Neural progenitor cell (in vitro differentiated cells): ENCODE data around the gene GALC. TPM values are rescaled to one million over a fixed set of nuclear protein-coding genes. Genes with fewer than 3 reads are reported as not detected.

Source experiments
- DNase-seq: peaks from one replicate; pipeline ENCODE4 v3.0.0-alpha.2; 2016; ENCODE audit warnings: low spot score
- H2AFZ ChIP-seq: fragments of 200-600 bp; sonication (generic); replicated peaks from 2 replicates; pipeline ENCODE4 v1.6.1; 2016; ENCODE audit warnings: antibody characterized with exemption
- H3F3A ChIP-seq: fragments of 200-600 bp; sonication (generic); 2 replicates; pipeline ENCODE4 v1.6.1; 2016; ENCODE audit warnings: antibody characterized with exemption, low read depth
- H3K27ac ChIP-seq: fragments of 200-600 bp; sonication (generic); 2 replicates; pipeline ENCODE4 v1.5.1; 2016; ENCODE audit warnings: mild to moderate bottlenecking
- H3K27me3 ChIP-seq: fragments of 200-600 bp; sonication (generic); 2 replicates; pipeline ENCODE4 v1.6.1; 2016; ENCODE audit warnings: mild to moderate bottlenecking, moderate library complexity
- H3K36me3 ChIP-seq: fragments of 200-600 bp; sonication (generic); 2 replicates; pipeline ENCODE4 v1.5.1; 2016
- H3K4me1 ChIP-seq: fragments of 200-600 bp; sonication (generic); 2 replicates; pipeline ENCODE4 v1.6.1; 2016; ENCODE audit warnings: mixed run types
- H3K4me2 ChIP-seq: fragments of 200-600 bp; sonication (generic); 2 replicates; pipeline ENCODE4 v1.6.1; 2016
- H3K4me3 ChIP-seq: fragments of 200-600 bp; sonication (generic); 2 replicates; pipeline ENCODE4 v1.5.1; 2016
- H3K79me2 ChIP-seq: fragments of 200-600 bp; sonication (generic); 2 replicates; pipeline ENCODE4 v1.6.1; 2016; ENCODE audit warnings: low read depth
- H3K9ac ChIP-seq: fragments of 200-600 bp; sonication (generic); 2 replicates; pipeline ENCODE4 v1.6.1; 2016
- H3K9me3 ChIP-seq: fragments of 200-600 bp; sonication (generic); 2 replicates; pipeline ENCODE4 v1.5.1; 2016; ENCODE audit warnings: low read depth
- H4K20me1 ChIP-seq: fragments of 200-600 bp; sonication (generic); 2 replicates; pipeline ENCODE4 v1.6.1; 2016; ENCODE audit warnings: low read depth
- H3K27ac Mint-ChIP-seq: 3 replicates; pipeline ENCODE4 v1.8.0; 2021; ENCODE audit warnings: mixed read lengths
- H3K27me3 Mint-ChIP-seq: 2 replicates; pipeline ENCODE4 v1.8.0; 2022; ENCODE audit warnings: low read depth, mild to moderate bottlenecking, inconsistent platforms, moderate library complexity, mixed read lengths; ENCODE audit not compliant: insufficient read depth
- H3K36me3 Mint-ChIP-seq: 3 replicates; pipeline ENCODE4 v1.8.0; 2021; ENCODE audit warnings: mixed read lengths
- H3K4me1 Mint-ChIP-seq: 3 replicates; pipeline ENCODE4 v1.8.0; 2021; ENCODE audit warnings: mixed read lengths
- H3K4me3 Mint-ChIP-seq: 3 replicates; pipeline ENCODE4 v1.8.0; 2021; ENCODE audit warnings: mild to moderate bottlenecking, moderate library complexity, mixed read lengths
- H3K9me3 Mint-ChIP-seq: 3 replicates; pipeline ENCODE4 v1.8.0; 2020; ENCODE audit warnings: mixed read lengths
- EZH2 ChIP-seq: fragments of 200-600 bp; sonication (generic); IDR thresholded peaks from 2 replicates; pipeline ENCODE4 v1.6.1; 2017; ENCODE audit warnings: antibody characterized with exemption, mild to moderate bottlenecking, moderate library complexity
- EZH2phosphoT487 ChIP-seq: fragments of 200-600 bp; sonication (generic); IDR thresholded peaks from 2 replicates; pipeline ENCODE4 v1.6.1; 2017; ENCODE audit warnings: antibody characterized with exemption
- total RNA-seq: library from RNA; depleted of rRNA; stranded (reverse); fragments of >200 nt; gene quantifications from 2 replicates; pipeline ENCODE4 v1.2.3, GENCODE V29; 2015; ENCODE audit warnings: low replicate concordance
- TF ChIP-seq, protein P1 (sequence below): fragments of 200-600 bp; sonication (generic); IDR thresholded peaks from 2 replicates; pipeline ENCODE4 v1.5.1; 2017; ENCODE audit warnings: antibody characterized with exemption, mild to moderate bottlenecking

GALC gene
- total RNA-seq, 1 donor from 2014 or later, result 30.8 TPM

DNA sequence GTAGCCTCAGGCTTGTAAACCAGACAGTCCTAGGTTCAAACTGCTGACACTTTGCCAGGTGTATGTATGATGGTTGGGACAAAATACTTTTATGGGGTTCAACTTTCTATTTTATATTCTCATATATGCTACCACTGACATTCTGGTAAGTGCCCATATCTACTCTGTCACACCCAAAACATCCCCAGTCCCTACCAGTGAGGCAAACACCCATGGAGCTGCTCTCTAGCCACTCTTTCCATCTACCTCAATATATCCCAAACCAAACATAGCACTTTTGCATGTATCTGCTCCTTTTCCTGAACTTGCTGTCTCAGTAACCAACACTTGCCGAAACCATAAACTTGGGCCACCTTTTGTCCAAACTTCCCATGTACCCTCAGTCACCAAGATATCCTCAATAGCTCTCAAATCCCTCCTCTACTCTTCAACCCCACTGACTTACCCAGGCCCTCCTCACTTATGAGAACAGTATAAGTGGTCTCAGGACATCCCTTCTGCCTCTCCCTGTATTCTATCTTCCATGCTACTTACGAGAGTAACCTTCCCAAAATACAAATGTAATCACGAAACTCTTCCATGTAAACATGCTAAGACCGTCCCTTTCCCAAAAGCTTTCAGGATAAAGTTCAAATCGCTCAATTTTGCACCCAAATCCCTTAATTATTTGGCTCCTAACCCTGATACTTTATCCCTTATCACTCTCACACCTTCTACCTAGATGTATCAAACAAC lies 3.6 kb downstream of the GALC start:
- Histone ChIP-seq H3F3A (peaks cover 13% of the 10 kb centered on the region), H3K4me1 (peaks cover 4% of the 10 kb centered on the region), H2AFZ (no peak overlapping the region), H3K79me2 (no peaks in the 10 kb centered on the region), H3K4me2 (no peak overlapping the region), H3K36me3 (no peaks in the 10 kb centered on the region), H3K9me3 (no peaks in the 10 kb centered on the region), H3K27ac (no peak overlapping the region), H3K27me3 (no peaks in the 10 kb centered on the region), H4K20me1 (no peaks in the 10 kb centered on the region), H3K4me3 (no peak overlapping the region), H3K9ac (no peak overlapping the region)
- H3K27ac Mint-ChIP-seq, result no peak overlapping the region
- H3K4me1 Mint-ChIP-seq, result peaks cover 19% of the 10 kb centered on the region
- peaks cover 3% of the 10 kb centered on the region for H3K36me3 Mint-ChIP-seq
- TF ChIP-seq, protein P1, sequence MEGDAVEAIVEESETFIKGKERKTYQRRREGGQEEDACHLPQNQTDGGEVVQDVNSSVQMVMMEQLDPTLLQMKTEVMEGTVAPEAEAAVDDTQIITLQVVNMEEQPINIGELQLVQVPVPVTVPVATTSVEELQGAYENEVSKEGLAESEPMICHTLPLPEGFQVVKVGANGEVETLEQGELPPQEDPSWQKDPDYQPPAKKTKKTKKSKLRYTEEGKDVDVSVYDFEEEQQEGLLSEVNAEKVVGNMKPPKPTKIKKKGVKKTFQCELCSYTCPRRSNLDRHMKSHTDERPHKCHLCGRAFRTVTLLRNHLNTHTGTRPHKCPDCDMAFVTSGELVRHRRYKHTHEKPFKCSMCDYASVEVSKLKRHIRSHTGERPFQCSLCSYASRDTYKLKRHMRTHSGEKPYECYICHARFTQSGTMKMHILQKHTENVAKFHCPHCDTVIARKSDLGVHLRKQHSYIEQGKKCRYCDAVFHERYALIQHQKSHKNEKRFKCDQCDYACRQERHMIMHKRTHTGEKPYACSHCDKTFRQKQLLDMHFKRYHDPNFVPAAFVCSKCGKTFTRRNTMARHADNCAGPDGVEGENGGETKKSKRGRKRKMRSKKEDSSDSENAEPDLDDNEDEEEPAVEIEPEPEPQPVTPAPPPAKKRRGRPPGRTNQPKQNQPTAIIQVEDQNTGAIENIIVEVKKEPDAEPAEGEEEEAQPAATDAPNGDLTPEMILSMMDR, result no peak
- no peak overlapping the region for H3K4me3 Mint-ChIP-seq
- H3K9me3 Mint-ChIP-seq, result peaks cover 2% of the 10 kb centered on the region
- H3K27me3 Mint-ChIP-seq, result peaks cover 2% of the 10 kb centered on the region
- DNase-seq, result no peak

GRCh38 chr14:87979689-87980088 lies 13.3 kb downstream of the GALC start:
- Histone ChIP-seq H2AFZ (no peak overlapping the region), H3K4me1 (no peaks in the 10 kb centered on the region), H3K4me2 (no peak overlapping the region), H3K79me2 (no peaks in the 10 kb centered on the region), H3F3A (no peaks in the 10 kb centered on the region), H3K27ac (no peak overlapping the region), H3K9ac (no peak overlapping the region), H4K20me1 (no peaks in the 10 kb centered on the region), H3K27me3 (no peaks in the 10 kb centered on the region), H3K9me3 (no peaks in the 10 kb centered on the region), H3K36me3 (peaks cover 1% of the 10 kb centered on the region), H3K4me3 (no peak overlapping the region)
- Mint-ChIP-seq H3K36me3 (peaks cover 9% of the 10 kb centered on the region), H3K4me1 (no peaks in the 10 kb centered on the region), H3K27ac (no peak overlapping the region), H3K4me3 (no peak overlapping the region), H3K27me3 (no peaks in the 10 kb centered on the region), H3K9me3 (no peaks in the 10 kb centered on the region)
- TF ChIP-seq, protein P1, result no peak
- TF ChIP-seq EZH2, result no peak
- TF ChIP-seq EZH2phosphoT487, result no peak
- DNase-seq, result no peak

- TF ChIP-seq, protein P1, result no peak
- TF ChIP-seq EZH2 (no peak), EZH2phosphoT487 (no peak)
- Histone ChIP-seq H3K4me3 (no peak overlapping the region), H3K9ac (no peak overlapping the region), H3K36me3 (peaks cover 6% of the 10 kb centered on the region), H3F3A (no peaks in the 10 kb centered on the region), H2AFZ (no peak overlapping the region), H3K4me1 (no peaks in the 10 kb centered on the region), H4K20me1 (no peaks in the 10 kb centered on the region), H3K79me2 (no peaks in the 10 kb centered on the region), H3K4me2 (no peak overlapping the region), H3K9me3 (no peaks in the 10 kb centered on the region), H3K27ac (no peak overlapping the region), H3K27me3 (no peaks in the 10 kb centered on the region)
- Mint-ChIP-seq H3K36me3 (peaks cover 4% of the 10 kb centered on the region), H3K27me3 (no peaks in the 10 kb centered on the region), H3K27ac (no peak overlapping the region), H3K4me1 (no peaks in the 10 kb centered on the region), H3K4me3 (no peak overlapping the region), H3K9me3 (no peaks in the 10 kb centered on the region)
- DNase-seq, result no peak
These were observed 17.3 kb downstream of the GALC start for GRCh38 chr14:87975636-87976035.
